Head of caudate nucleus (tissue), 42 donors: ENCODE data around the gene PHLPP2.

Experiments
- DNase-seq, 42 donors: peaks; one replicate each; pipeline versions ENCODE4 v3.0.0 to v3.0.0-alpha.2; 2020 to 2021; ENCODE audit warnings: mixed read lengths in 7 of 42
- intact Hi-C: fragments of 100-400 bp; cut with DNase I; formaldehyde crosslinking; loops from one replicate; pipeline ENCODE4 v1.15.0; 2022

PHLPP2 gene, protein sequence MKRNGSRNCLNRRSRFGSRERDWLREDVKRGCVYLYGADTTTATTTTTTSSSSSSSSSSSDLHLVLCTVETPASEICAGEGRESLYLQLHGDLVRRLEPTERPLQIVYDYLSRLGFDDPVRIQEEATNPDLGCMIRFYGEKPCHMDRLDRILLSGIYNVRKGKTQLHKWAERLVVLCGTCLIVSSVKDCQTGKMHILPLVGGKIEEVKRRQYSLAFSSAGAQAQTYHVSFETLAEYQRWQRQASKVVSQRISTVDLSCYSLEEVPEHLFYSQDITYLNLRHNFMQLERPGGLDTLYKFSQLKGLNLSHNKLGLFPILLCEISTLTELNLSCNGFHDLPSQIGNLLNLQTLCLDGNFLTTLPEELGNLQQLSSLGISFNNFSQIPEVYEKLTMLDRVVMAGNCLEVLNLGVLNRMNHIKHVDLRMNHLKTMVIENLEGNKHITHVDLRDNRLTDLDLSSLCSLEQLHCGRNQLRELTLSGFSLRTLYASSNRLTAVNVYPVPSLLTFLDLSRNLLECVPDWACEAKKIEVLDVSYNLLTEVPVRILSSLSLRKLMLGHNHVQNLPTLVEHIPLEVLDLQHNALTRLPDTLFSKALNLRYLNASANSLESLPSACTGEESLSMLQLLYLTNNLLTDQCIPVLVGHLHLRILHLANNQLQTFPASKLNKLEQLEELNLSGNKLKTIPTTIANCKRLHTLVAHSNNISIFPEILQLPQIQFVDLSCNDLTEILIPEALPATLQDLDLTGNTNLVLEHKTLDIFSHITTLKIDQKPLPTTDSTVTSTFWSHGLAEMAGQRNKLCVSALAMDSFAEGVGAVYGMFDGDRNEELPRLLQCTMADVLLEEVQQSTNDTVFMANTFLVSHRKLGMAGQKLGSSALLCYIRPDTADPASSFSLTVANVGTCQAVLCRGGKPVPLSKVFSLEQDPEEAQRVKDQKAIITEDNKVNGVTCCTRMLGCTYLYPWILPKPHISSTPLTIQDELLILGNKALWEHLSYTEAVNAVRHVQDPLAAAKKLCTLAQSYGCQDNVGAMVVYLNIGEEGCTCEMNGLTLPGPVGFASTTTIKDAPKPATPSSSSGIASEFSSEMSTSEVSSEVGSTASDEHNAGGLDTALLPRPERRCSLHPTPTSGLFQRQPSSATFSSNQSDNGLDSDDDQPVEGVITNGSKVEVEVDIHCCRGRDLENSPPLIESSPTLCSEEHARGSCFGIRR (N-terminal part only)

DNA sequence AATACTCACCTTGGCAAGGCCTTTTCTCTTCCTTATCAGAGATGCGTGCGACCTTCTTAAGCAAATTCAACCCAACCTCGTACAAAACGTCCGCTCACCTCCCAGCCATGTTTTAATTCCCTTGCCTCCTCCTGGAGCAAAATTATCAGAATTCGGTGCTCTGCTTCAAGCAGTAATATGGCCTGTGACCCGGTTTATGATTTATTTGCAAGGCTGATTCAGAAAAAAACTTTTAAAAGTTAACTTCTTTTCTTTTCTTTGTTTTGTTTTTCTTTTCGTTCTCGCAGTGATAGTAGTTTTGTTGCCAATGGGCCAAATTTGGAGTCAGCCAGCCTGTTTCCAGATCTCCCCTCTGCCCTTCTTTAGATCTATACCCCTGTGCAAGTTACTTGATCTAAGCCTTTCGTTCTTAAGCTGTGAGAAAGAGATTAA, at the start of gene PHLPP2:
Gene PHLPP2, minus strand, starts transcription at position 382 of the 432 bp plus-strand sequence. CDS start 9,906 bp downstream, outside the sequence.
- intact Hi-C loops, result no loop called here

DNA sequence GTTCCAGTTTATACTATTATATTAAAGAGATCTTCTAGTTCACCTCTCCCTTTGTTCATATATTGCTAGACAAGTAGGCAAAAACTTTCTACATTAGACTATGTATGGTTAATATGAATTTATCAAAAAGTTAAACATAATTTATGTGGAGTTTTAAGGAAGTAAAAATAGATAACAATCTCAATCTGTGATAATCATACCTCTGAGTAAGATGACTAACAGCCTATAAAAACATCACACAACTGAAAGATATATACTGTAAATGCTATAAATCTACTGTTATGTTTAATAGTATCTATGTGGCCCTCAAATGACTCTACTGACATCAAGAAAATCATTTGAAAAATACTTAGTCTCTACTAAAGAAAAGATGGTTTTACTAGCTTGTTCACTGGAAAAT, 47.1 kb upstream of the PHLPP2 start:
- intact Hi-C loops, result no loop called here
- no peak for DNase-seq

More for the DNA sequence above, at the start of gene PHLPP2:
- no peak for DNase-seq

DNA sequence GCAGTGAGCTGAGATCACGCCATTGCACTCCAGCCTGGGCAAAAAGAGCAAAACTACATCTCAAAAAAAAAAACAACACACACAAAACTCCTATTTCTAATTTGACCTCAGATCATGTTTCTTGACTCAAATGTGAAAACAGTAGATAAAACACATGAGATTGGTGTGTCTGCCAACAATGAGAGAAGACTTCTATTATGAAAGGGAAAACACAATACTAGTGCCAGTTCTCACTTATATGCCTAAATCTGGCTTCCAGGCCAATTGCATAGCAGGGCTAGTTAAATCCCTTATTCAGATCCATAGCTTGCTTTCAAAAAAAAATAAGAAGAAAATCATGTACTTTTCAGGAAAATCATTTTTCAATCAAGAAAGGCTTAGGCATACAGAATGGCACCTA, 44.7 kb upstream of the PHLPP2 start:
- intact Hi-C loops, result no loop called here
- DNase-seq, result no peak

DNA sequence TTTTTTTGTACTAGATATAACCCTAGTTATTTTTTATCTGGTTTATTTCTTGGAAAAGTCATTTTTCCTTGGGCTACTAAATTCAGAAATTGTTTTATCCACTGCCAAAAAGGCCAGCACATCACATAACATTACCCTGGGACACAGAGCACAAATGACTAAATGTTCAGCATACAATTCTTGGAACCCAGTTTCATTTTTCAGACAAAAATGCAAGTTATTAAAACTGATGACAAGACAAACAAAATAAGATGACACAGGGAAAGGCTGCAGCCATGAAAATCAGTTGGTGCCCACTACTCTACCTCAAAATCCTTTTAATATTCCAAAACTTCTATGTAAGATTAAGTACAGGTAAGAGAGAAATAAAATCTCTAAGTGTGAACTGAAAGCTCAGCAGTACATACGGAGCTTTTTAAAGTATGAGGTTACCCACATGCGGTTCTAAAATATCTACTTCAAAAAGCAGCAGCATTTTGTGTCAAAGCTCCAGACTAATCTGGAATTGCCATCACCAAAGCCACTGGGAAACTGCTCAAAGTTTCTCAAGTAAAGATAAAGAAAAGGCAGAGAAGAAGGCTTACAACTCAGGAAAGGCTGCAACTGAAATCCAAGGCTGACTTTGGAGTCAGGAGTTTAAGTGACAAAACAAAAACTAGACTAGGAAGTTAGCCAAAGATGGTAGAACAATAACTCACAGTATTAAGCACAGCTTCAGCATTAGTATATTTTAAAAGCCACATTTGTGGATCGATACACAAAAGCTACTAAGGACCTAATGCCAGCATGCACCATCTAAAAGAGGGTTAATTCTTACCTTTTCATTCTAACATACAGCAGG, 42.8 kb upstream of the PHLPP2 start:
- DNase-seq, result peak in 1 of 42 donors; percentile 20
- intact Hi-C loops, result no loop called here

DNA sequence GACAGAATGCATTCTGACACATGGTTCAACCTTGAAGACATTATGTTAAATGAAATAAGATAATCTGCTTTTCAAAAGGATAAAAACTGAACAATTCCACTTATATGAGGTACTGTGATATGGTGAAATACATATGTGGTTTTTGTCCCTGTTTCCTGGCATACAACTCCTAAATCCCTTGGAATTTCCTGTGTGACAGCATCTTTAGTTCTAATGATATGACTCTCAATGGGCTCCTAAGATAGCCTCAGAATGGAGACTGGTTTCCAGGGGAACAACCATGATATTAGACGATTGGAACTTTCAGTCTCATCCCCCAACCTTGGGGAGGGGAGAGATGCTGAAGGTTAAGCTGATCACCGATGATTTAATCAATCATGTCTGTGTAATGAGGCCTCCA, 37.7 kb upstream of the PHLPP2 start:
- no peak for DNase-seq
- intact Hi-C loops, result no loop called here

DNA sequence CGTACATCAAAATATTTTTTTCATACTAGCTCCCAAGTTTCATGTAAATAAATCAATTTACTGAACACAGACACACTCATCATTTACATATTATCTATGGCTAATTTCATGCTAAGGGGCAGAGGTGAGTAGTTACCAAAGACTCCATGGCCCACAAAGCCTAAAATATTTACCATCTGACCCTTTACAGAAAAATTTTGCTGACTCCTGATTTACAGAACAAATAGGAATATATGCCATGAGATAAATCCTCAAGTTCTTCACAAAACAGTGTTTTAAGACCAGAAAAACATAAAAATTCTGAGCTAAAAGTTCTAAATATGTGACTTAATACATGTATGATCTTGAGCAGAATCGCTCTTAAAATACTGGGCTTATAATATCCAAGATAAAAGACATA, 36.6 kb upstream of the PHLPP2 start:
- intact Hi-C loops, result no loop called here
- DNase-seq, result no peak

DNA sequence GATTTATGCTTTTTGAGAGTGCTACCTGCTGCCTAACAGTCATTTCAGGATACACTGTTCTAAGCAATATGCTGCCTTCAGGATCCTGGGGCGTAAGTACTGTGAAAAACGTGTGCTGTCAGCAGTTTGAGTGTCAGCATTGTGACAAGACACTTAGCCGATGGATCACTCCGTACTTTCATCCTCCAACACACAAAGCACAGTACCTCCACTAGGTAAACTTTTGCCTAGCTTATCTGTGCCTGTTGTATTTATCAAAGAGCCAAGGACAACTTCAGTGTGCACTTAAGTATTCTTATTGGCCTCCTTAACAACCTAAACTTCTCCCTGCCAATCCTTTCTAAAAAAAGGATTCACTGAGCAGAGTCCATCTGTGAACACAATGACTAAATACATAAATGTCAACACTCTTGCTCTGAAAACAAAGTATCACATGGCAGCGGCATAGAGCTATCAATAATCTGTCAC, 33.8 kb upstream of the PHLPP2 start:
- peak in 5 of 42 donors; percentile 15 to 38 (median 23) for DNase-seq
- intact Hi-C loops, result no loop called here

DNA sequence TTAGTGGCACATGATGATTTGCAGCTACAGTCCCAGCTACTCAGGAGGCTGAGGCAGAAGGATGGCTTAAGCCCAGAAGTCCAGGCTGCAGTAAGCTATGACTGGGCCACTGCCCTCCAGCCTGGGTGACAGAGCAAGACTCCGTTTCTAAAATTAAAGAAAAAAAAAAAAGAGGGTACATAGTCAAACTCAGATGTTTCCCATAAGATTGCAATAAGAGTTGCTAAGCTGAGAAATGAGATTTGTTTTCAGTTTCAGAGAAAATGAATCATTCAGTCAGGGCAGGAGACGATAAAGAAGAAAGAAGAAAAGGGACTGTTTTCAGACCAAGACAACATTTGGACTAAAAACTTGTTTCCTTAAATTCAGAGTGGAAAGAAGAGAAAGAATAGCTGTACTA, 30.2 kb upstream of the PHLPP2 start:
- no peak for DNase-seq
- intact Hi-C loops, result no loop called here

DNA sequence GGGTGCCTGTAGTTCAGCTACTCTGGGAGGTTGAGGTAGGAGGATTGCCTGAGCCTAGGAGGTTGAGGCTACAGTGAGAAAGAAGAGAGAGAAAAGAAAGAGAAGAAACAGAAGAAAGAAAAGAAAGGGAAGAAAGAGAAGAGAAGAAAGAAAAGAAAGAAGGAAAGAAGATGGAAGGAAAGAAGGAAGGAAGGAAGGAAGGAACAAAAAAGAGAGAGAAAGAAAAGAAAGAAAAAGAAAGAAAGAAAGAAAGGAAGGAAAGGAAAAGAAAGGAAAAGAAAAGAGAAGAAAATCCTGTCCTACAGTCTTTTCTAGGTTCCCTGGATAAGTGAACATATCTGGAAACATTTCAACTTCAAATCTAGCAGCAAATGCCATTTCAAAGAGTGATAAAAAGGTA, 29.6 kb upstream of the PHLPP2 start:
- intact Hi-C loops, result no loop called here
- DNase-seq, result no peak

DNA sequence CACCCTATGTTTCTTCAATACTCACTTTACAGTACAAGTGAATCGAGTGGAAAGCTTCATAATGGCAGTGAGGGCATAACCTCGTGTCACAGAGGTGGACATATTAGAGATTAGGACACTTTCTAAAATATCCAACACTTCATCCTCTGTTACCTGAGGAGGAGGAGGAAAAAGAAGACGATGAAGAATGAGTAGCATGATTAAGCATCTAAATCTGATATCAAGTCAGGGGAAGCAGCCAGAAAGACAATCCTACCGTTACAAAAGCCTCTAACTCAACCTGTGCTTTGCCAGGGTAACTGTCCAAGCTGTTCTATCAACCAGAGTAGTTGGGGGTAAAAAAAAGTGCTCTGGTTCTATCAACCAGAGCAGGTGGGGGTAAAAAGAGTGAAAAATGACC, 23.7 kb upstream of the PHLPP2 start:
- intact Hi-C loops, result no loop called here
- DNase-seq, result no peak

DNA sequence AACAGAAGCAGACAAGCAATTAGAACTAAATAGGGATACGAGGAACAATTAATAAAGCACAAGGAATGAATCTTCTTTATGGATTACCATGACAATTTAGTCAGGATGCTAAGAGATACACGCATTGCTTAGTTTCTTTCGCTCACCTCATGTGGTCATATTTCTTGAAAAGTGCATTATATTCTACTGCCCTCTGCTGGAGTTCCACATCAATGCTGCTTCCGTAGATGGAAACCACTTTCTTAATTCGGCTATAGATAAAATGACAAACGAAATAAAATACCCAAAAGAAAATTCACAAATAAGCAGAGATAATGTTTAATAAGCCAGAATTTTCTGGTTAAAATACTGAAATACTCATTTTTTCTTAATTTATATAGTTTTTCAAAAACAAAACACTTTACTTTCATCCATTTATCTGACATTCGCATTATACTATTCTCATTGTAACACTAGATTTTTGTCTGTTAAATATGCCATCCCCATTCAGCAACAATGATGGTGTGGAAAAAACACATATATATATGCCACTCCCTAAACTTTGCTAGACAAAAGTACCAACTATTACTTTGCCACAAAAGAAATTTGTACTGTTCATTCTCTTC, 22.0 kb upstream of the PHLPP2 start:
- intact Hi-C loops, result no loop called here
- peak in 6 of 42 donors; percentile 19 to 61 (median 22) for DNase-seq

DNA sequence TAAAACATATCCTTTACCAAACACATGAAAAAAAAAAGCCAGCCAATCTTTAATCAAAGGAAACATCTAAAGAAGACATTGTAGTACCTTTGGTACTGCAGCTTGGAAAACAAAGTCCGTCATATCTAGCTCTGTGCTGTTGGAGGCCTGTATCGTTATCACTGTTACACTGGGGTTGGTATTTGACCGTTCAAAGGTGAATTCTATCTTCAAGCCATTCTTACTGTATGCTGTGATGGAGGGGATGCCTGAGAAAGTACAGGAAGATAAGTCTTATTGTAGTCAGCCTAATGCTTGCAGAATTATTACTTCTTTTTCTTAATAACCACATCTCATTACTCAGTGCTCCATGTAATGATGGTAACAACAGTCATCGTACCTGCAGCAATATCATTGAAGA, 14.4 kb upstream of the PHLPP2 start:
- intact Hi-C loops, result no loop called here
- no peak for DNase-seq

DNA sequence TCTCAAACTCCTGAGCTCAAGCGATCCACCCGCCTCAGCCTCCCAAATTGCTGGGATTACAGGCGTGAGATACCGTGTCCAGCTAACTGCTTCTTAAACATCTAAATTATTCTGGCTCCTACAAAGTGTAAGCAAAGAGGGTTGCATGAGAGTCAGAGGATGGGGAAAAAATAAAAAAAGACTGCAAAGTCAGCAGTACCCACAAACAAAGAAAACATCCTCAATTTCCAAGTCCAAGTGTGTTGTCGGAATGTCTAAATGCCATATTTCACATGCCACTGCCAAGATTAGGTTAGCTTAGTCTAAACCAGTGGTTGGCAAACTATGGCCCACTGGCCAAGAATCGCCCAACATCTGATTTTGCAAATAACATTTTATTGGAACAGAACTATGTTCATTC, 13.0 kb upstream of the PHLPP2 start:
- intact Hi-C loops, result no loop called here
- DNase-seq, result no peak

DNA sequence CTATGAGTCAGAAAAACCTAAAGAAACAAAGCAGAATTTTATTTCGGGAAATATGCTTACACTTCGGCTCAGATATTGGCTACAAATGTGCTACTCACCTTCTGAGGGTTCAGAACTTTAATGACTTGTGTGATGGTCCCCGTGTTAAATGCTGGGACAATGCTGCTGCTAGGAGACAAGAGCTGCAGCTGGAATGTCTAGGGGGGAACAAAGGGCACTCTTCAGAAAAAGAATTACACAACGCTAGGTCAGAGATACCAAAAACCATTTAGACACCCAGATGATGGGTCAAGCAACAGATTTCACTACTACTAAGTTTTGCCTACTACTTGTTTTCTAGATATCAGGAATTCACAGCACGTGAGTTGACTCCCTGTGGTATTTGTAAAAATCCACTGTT, 10.0 kb upstream of the PHLPP2 start:
- intact Hi-C loops, result no loop called here
- DNase-seq, result peak in 2 of 42 donors; percentile 15

DNA sequence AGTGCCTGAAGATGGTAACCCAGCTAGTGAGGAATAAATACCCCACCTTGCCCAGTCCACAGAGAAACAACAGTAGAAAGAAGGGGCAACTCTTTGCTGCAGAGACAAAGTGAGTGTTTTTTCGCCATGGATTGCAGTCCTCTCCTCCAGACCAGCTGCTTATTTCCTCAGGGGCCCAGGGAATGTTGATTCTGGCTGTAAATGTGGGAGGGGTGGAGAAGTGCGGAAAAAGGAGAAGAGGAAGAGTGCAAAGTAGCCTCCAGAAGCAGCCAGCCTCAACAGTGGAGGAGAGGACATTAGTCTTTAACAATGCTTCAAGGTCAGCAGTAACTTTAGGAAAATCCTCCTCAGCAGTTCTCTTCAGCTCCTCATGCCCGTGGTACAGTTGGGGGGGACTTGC, 8.1 kb upstream of the PHLPP2 start:
- intact Hi-C loops, result no loop called here
- DNase-seq, result no peak

DNA sequence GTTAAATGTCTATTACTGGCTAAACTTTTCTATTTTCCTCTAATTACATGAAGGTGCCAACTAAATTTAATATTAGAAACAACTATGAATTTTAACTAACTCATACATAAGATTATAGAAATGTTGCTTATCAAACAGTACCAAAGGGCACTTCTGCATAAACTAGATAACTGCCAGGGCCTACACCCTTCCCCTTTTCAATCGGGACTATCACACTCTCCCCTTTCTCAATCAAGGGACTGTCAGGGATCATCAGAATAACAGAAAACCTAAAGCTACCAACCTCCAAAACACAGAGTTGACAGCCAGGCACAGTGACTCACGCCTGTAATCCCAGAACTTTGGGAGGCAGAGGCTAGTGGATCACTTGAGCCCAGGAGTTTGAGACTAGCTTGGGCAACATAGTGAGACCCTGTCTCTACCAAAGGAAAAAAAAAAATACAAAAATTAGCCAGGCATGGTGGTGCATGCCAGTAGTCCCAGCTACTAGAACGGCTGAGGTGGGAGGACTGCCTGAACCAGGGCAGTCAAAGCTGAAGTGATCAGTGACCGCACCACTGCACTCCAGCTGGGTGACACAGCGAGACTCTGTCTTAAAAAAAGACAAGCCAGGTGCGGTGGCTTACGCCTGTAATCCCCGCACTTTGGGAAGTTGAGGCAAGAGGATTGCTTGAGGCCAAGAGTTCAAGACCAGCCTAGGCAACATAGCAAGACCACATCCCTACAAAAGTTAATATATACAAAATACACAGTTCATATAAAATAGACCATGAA, 3.2 kb upstream of the PHLPP2 start:
- DNase-seq, result no peak
- intact Hi-C loops, result no loop called here
